Osteoblast (primary cell): ENCODE measurements around the gene SLAMF9. TPM values are rescaled to one million over a fixed set of nuclear protein-coding genes. Genes with fewer than 3 reads are reported as not detected.

Source experiments
- DNase-seq: peaks from one replicate; pipeline ENCODE4 v3.0.0; 2011; ENCODE audit warnings: low spot score, mixed read lengths; ENCODE audit not compliant: insufficient read length; ENCODE audit errors: missing footprints
- H2AFZ ChIP-seq: 2 replicates; pipeline ENCODE4 v1.6.0; 2011; ENCODE audit warnings: mild to moderate bottlenecking, low read length
- H3K27ac ChIP-seq: 2 replicates; pipeline ENCODE4 v1.5.1; 2011; ENCODE audit warnings: mild to moderate bottlenecking, low read depth, low read length, moderate library complexity
- H3K27me3 ChIP-seq: 2 replicates; pipeline ENCODE4 v1.6.0; 2012; ENCODE audit warnings: mild to moderate bottlenecking, control low read depth, inconsistent platforms, low read length, moderate library complexity; ENCODE audit not compliant: insufficient read depth
- H3K36me3 ChIP-seq: 2 replicates; pipeline ENCODE4 v1.5.1; 2011; ENCODE audit warnings: mild to moderate bottlenecking, low read length, control low read depth, moderate library complexity; ENCODE audit not compliant: insufficient read depth
- H3K4me1 ChIP-seq: 2 replicates; pipeline ENCODE4 v1.5.1; 2011; ENCODE audit warnings: mild to moderate bottlenecking, low read length, control low read depth, moderate library complexity; ENCODE audit not compliant: insufficient read depth
- H3K4me2 ChIP-seq: 2 replicates; pipeline ENCODE4 v1.6.0; 2011; ENCODE audit warnings: mild to moderate bottlenecking, low read length; ENCODE audit not compliant: insufficient read depth
- H3K4me3 ChIP-seq: fragments of 200-600 bp; sonication (generic); 3 replicates; pipeline ENCODE4 v1.5.1; 2012; ENCODE audit warnings: mild to moderate bottlenecking, low read length, inconsistent platforms; ENCODE audit not compliant: insufficient read depth
- H3K79me2 ChIP-seq: 2 replicates; pipeline ENCODE4 v1.6.0; 2012; ENCODE audit warnings: mild to moderate bottlenecking, low read length, control low read depth, inconsistent platforms; ENCODE audit not compliant: insufficient read depth
- H3K9me3 ChIP-seq: 2 replicates; pipeline ENCODE4 v1.5.1; 2011; ENCODE audit warnings: low read depth, low read length, control low read depth
- H4K20me1 ChIP-seq: 2 replicates; pipeline ENCODE4 v1.6.0; 2012; ENCODE audit warnings: mild to moderate bottlenecking, low read length, control low read depth; ENCODE audit not compliant: insufficient read depth
- CTCF ChIP-seq: IDR thresholded peaks from 2 replicates; pipeline ENCODE4 v1.5.1; 2011; ENCODE audit warnings: mild to moderate bottlenecking, low read depth, low read length, moderate library complexity; ENCODE audit errors: extremely low read depth
- total RNA-seq: library from RNA; depleted of rRNA; stranded (reverse); fragments of >200 nt; gene quantifications from 2 replicates; pipeline ENCODE4 v1.2.3, GENCODE V29; 2012

The SLAMF9 gene
- total RNA-seq, 1 donor, result not detected

GRCh38 chr1:159990005-159990404 lies 36.0 kb upstream of the SLAMF9 start:
- no peak for TF ChIP-seq CTCF
- no peak overlapping the region for H3K27ac ChIP-seq
- no peak for DNase-seq
- H4K20me1 ChIP-seq, result no peaks in the 10 kb centered on the region
- H3K36me3 ChIP-seq, result no peaks in the 10 kb centered on the region
- H3K4me3 ChIP-seq, result no peak overlapping the region
- H3K9me3 ChIP-seq, result no peaks in the 10 kb centered on the region
- no peaks in the 10 kb centered on the region for H3K27me3 ChIP-seq
- no peaks in the 10 kb centered on the region for H3K79me2 ChIP-seq
- no peak overlapping the region for H2AFZ ChIP-seq
- no peak overlapping the region for H3K4me2 ChIP-seq
- peaks cover 14% of the 10 kb centered on the region for H3K4me1 ChIP-seq

- Histone ChIP-seq H2AFZ (no peak overlapping the region), H3K4me1 (peaks cover 14% of the 10 kb centered on the region), H3K9me3 (no peaks in the 10 kb centered on the region), H3K79me2 (no peaks in the 10 kb centered on the region), H3K4me2 (no peak overlapping the region), H3K4me3 (no peak overlapping the region), H4K20me1 (no peaks in the 10 kb centered on the region), H3K27ac (no peak overlapping the region), H3K27me3 (no peaks in the 10 kb centered on the region), H3K36me3 (no peaks in the 10 kb centered on the region)
- no peak for TF ChIP-seq CTCF
- peak; percentile 65 for DNase-seq
These were observed 35.5 kb upstream of the SLAMF9 start for GRCh38 chr1:159989581-159989980.

GRCh38 chr1:159988006-159988405 lies 34.0 kb upstream of the SLAMF9 start:
- Histone ChIP-seq H3K4me3 (no peak overlapping the region), H3K9me3 (no peaks in the 10 kb centered on the region), H4K20me1 (no peaks in the 10 kb centered on the region), H3K79me2 (no peaks in the 10 kb centered on the region), H3K27ac (no peak overlapping the region), H3K4me2 (no peak overlapping the region), H3K4me1 (peaks cover 14% of the 10 kb centered on the region), H3K27me3 (no peaks in the 10 kb centered on the region), H3K36me3 (no peaks in the 10 kb centered on the region), H2AFZ (no peak overlapping the region)
- DNase-seq, result no peak
- TF ChIP-seq CTCF, result no peak

- Histone ChIP-seq H3K4me2 (no peak overlapping the region), H3K36me3 (no peaks in the 10 kb centered on the region), H4K20me1 (no peaks in the 10 kb centered on the region), H3K27me3 (no peaks in the 10 kb centered on the region), H3K4me3 (no peak overlapping the region), H3K79me2 (no peaks in the 10 kb centered on the region), H3K4me1 (peaks cover 14% of the 10 kb centered on the region), H2AFZ (no peak overlapping the region), H3K27ac (no peak overlapping the region), H3K9me3 (no peaks in the 10 kb centered on the region)
- no peak for DNase-seq
- no peak for TF ChIP-seq CTCF
These were observed 33.1 kb upstream of the SLAMF9 start for GRCh38 chr1:159987186-159987585.
